Testis (tissue), 3 donors: ENCODE results near the gene SLC22A23. TPM values are rescaled to one million over a fixed set of nuclear protein-coding genes. Genes with fewer than 3 reads are reported as not detected.

Experiments used
- DNase-seq: peaks from one replicate; pipeline ENCODE4 v3.0.0-alpha.2; 2019
- H3K27ac ChIP-seq, 2 donors: fragments of 200-600 bp; sonication (generic); one replicate each; pipeline ENCODE4 v1.5.1; 2019
- H3K27me3 ChIP-seq: fragments of 200-600 bp; sonication (generic); one replicate; pipeline ENCODE4 v1.5.1; 2019
- H3K36me3 ChIP-seq: fragments of 200-600 bp; sonication (generic); one replicate; pipeline ENCODE4 v1.5.1; 2017; ENCODE audit warnings: low read depth; ENCODE audit errors: missing control alignments
- H3K4me1 ChIP-seq: fragments of 200-600 bp; sonication (generic); one replicate; pipeline ENCODE4 v1.5.1; 2019
- H3K4me3 ChIP-seq, 2 donors: fragments of 200-600 bp; sonication (generic); one replicate each; pipeline ENCODE4 v1.5.1; 2017 to 2019
- H3K9me3 ChIP-seq: fragments of 200-600 bp; sonication (generic); one replicate; pipeline ENCODE4 v1.5.1; 2017
- POLR2A ChIP-seq: fragments of 450-650 bp; IDR thresholded peaks from one replicate; pipeline ENCODE4 v1.6.1; 2017; ENCODE audit warnings: antibody characterized with exemption, mild to moderate bottlenecking, moderate library complexity
- WGBS, 2 donors: methylation state at CpG; one replicate each; pipeline ENCODE4 v1.1.5; 2018; 5-methylcytosine and 5-hydroxymethylcytosine counted together
- intact Hi-C: fragments of 100-400 bp; cut with DNase I; formaldehyde crosslinking; loops from one replicate; pipeline ENCODE4 v1.15.1; 2023; ENCODE audit warnings: low total_unique reads
- polyA plus RNA-seq: library from polyadenylated mRNA; stranded (reverse); fragments of 350-450 nt; fragmentation: Illumina TruSeq; extraction: RNeasy Lipid Tissue Mini Kit (QIAGEN cat#74804); gene quantifications from one replicate; pipeline ENCODE4 v1.2.3, GENCODE V29; 2014; ENCODE audit warnings: low read depth, low replicate concordance; ENCODE audit not compliant: insufficient read depth
- total RNA-seq, 2 donors: library from RNA; depleted of rRNA; stranded (reverse); fragments of >200 nt; gene quantifications; one replicate each; pipeline ENCODE4 v1.2.3, GENCODE V29; 2016
- TF ChIP-seq, protein P1 (sequence below), 3 experiments: fragments of 450-650 bp in 2 of 3; fragments of 200-600 bp in 1 of 3; sonication (generic) in 1 of 3; IDR thresholded peaks; one replicate each; pipeline ENCODE4 v1.5.1; 2016 to 2019; ENCODE audit warnings: antibody characterized with exemption in 3 of 3, mild to moderate bottlenecking in 2 of 3, moderate library complexity in 1 of 3

SLC22A23 gene
- total and polyA plus RNA-seq, 3 donors from 2014 or later, result 9.0 to 20.9 (median 14.9) TPM

DNA sequence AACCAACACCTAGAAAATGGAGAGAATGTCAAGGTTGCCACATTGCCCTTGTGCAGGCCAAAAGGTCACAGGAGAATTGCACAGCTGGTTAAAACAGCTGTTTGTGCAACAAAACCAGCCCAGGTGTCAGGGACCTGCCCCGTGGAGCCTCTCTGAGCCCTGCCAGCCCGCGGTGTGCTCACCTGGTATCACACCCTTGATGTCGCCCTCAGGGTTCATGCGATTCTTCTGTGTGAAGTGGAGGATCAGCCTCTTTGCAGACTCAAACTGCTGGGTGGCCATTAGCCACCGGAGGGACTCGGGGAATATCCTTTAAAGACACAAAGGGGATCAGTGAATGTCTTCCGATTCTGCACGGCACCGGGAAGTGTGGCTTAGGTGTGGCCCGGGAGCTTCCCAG is 158.9 kb downstream of the SLC22A23 start:
- 86 to 89% methylated on average over 11 of the region's 11 CpGs for WGBS, 2 donors
- Histone ChIP-seq H3K4me1 (no peaks in the 10 kb centered on the region), H3K27me3 (no peaks in the 10 kb centered on the region)

DNA sequence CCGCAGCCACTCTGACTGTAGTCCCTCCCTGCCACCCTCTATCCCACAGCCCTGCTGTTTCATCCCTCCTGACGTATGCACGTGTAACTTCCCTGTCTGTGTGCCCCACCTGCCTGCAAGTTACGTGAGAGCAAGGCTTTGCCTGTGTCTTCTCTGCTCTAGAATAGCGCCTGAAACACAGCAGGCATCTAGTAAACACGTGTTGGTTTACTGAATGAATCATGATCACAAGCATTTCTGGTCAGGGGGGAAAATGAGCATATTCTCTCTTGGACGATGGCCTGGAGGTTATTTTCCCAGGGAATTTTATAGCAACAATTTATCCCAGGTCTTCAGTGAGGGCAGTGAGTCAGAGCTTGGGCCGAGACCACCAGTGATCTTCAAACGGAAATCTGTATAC is 159.8 kb downstream of the SLC22A23 start:
- Histone ChIP-seq H3K27me3 (no peaks in the 10 kb centered on the region), H3K27ac (no peak overlapping the region), H3K4me3 (no peak overlapping the region), H3K9me3 (no peaks in the 10 kb centered on the region), H3K4me1 (no peaks in the 10 kb centered on the region), H3K36me3 (no peaks in the 10 kb centered on the region)
- TF ChIP-seq POLR2A, result no peak
- TF ChIP-seq, protein P1, sequence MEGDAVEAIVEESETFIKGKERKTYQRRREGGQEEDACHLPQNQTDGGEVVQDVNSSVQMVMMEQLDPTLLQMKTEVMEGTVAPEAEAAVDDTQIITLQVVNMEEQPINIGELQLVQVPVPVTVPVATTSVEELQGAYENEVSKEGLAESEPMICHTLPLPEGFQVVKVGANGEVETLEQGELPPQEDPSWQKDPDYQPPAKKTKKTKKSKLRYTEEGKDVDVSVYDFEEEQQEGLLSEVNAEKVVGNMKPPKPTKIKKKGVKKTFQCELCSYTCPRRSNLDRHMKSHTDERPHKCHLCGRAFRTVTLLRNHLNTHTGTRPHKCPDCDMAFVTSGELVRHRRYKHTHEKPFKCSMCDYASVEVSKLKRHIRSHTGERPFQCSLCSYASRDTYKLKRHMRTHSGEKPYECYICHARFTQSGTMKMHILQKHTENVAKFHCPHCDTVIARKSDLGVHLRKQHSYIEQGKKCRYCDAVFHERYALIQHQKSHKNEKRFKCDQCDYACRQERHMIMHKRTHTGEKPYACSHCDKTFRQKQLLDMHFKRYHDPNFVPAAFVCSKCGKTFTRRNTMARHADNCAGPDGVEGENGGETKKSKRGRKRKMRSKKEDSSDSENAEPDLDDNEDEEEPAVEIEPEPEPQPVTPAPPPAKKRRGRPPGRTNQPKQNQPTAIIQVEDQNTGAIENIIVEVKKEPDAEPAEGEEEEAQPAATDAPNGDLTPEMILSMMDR (IDR thresholded peaks at IDR 0.05), result no peak
- no peak for DNase-seq
- intact Hi-C loops, result no loop called here
- 83 to 86% methylated on average over 9 of the region's 9 CpGs for WGBS, 2 donors

More for the DNA sequence above, 158.9 kb downstream of the SLC22A23 start:
- H3K4me3 ChIP-seq, result no peak overlapping the region
- H3K36me3 ChIP-seq, result no peaks in the 10 kb centered on the region
- no peak overlapping the region for H3K27ac ChIP-seq
- no peak for DNase-seq
- TF ChIP-seq, protein P1 (IDR thresholded peaks at IDR 0.05), result no peak
- TF ChIP-seq POLR2A, result no peak
- H3K9me3 ChIP-seq, result no peaks in the 10 kb centered on the region
- intact Hi-C loops, result no loop called here

DNA sequence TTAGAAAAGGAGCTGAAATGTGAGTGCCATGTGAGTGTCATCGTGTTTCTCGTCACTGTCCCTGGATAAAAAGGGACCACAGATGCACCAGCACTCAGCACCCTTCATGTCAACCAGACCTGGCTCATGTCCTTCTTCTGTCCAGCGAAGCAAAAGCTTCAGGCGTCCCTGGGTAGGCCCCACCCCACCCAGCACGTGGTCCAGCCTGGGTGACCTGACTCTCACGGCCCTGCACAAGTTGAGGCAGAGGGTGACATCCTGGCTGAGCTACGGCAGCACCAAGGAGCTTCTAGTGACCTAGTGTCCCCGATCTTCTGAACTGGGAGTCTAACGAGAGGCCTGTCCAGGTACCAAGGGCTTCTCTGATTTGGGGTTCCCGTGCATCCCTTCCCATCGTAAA is 160.3 kb downstream of the SLC22A23 start:
- H3K27me3 ChIP-seq, result no peaks in the 10 kb centered on the region
- H3K27ac ChIP-seq, result no peak overlapping the region
- TF ChIP-seq, protein P1 (IDR thresholded peaks at IDR 0.05), result no peak
- no peak for TF ChIP-seq POLR2A
- H3K9me3 ChIP-seq, result no peaks in the 10 kb centered on the region
- no peak for DNase-seq
- WGBS, 2 donors, result 84% methylated on average over 6 to 11 of the region's 11 CpGs
- H3K36me3 ChIP-seq, result no peaks in the 10 kb centered on the region
- H3K4me1 ChIP-seq, result no peaks in the 10 kb centered on the region
- no peak overlapping the region for H3K4me3 ChIP-seq
- intact Hi-C loops, result no loop called here

DNA sequence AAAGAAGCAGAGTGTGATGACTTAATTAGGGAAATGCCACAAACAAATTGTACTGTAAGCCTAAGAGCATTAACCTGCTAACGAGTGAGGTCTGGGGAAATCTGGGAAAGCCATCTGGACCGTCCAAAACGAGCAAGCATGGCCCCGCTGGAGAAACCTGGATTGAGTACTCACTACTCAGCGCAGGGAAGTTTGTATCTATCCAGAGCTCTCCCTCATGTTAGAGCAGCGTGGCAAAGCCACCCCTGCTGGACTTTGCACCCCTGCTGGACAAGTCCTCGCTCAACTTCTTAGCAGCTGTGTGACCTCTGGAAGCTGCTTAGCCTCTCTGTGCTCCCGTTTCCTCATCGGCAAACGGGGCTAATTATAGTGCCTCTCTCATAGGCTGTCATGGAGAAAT is 160.8 kb downstream of the SLC22A23 start:
- no peak overlapping the region for H3K4me3 ChIP-seq
- H3K9me3 ChIP-seq, result no peaks in the 10 kb centered on the region
- TF ChIP-seq POLR2A, result no peak
- TF ChIP-seq, protein P1 (IDR thresholded peaks at IDR 0.05), result no peak
- no peak overlapping the region for H3K27ac ChIP-seq
- 76 to 83% methylated on average over 10 of the region's 10 CpGs for WGBS, 2 donors
- intact Hi-C loops, result no loop called here
- no peaks in the 10 kb centered on the region for H3K4me1 ChIP-seq
- no peaks in the 10 kb centered on the region for H3K27me3 ChIP-seq
- no peaks in the 10 kb centered on the region for H3K36me3 ChIP-seq
- no peak for DNase-seq
